ENCODE results near the gene USP7.

Gene USP7

GRCh38 chr16:8910811-8911210 lies 52.9 kb downstream of the USP7 start:
- H3K9me2 ChIP-seq (replicated peaks; ENCODE audit: control insufficient read depth, low read length) = no peaks in the 10 kb centered on the region
- 0 out of 2 replicates have a peak, but pooled peaks cover 5% of the 10 kb centered on the region for H4K20me1 ChIP-seq (ENCODE audit: control insufficient read depth, insufficient read depth, low read depth, low read length)
- H3K4me2 ChIP-seq (ENCODE audit: low read length) = no peak overlapping the region
- no peaks in the 10 kb centered on the region for H3K27me3 ChIP-seq (ENCODE audit: control insufficient read depth, low read length)
- H3K4me1 ChIP-seq (ENCODE audit: control insufficient read depth, low read length) = no peaks in the 10 kb centered on the region
- peaks cover 96% of the 10 kb centered on the region for H3K36me3 ChIP-seq (ENCODE audit: control insufficient read depth, low read length)
- H3F3A ChIP-seq (ENCODE audit: control insufficient read depth, insufficient read depth) = peaks cover 8% of the 10 kb centered on the region; the same call in 1 of the 2 replicates
- TF ChIP-seq CTCF (IDR thresholded peaks at IDR 0.05; ENCODE audit: low read depth, low read length, poor library complexity, severe bottlenecking) = no peak
- TF ChIP-seq EZH2phosphoT487 (IDR thresholded peaks at IDR 0.05; ENCODE audit: borderline replicate concordance, low read length) = no peak
- H3K27ac ChIP-seq (ENCODE audit: low read depth, low read length) = no peak overlapping the region
- H3K4me3 ChIP-seq (ENCODE audit: low read length) = no peak overlapping the region
- H3K9me3 ChIP-seq (ENCODE audit: control insufficient read depth, insufficient read depth, low read length) = no peaks in the 10 kb centered on the region
- H3K79me2 ChIP-seq (ENCODE audit: control insufficient read depth, low read length) = peaks cover 46% of the 10 kb centered on the region

GRCh38 chr16:8908810-8909468 lies 54.8 kb downstream of the USP7 start:
- TF ChIP-seq EZH2phosphoT487 (IDR thresholded peaks at IDR 0.05; ENCODE audit: borderline replicate concordance, low read length) (no peak), CTCF (IDR thresholded peaks at IDR 0.05; ENCODE audit: low read depth, low read length, poor library complexity, severe bottlenecking) (no peak)
- Histone ChIP-seq H3K9me2 (replicated peaks; ENCODE audit: control insufficient read depth, low read length) (no peaks in the 10 kb centered on the region), H3K36me3 (ENCODE audit: control insufficient read depth, low read length) (peaks cover 93% of the 10 kb centered on the region), H3K27ac (ENCODE audit: low read depth, low read length) (no peak overlapping the region), H3K9me3 (ENCODE audit: control insufficient read depth, insufficient read depth, low read length) (no peaks in the 10 kb centered on the region), H4K20me1 (ENCODE audit: control insufficient read depth, insufficient read depth, low read depth, low read length) (0 out of 2 replicates have a peak, but pooled peaks cover 9% of the 10 kb centered on the region), H3K79me2 (ENCODE audit: control insufficient read depth, low read length) (peaks cover 31% of the 10 kb centered on the region), H3K4me3 (ENCODE audit: low read length) (no peak overlapping the region), H3K27me3 (ENCODE audit: control insufficient read depth, low read length) (no peaks in the 10 kb centered on the region), H3F3A (ENCODE audit: control insufficient read depth, insufficient read depth) (peaks cover 5% of the 10 kb centered on the region; the same call in 1 of the 2 replicates), H3K4me2 (ENCODE audit: low read length) (no peak overlapping the region), H3K4me1 (ENCODE audit: control insufficient read depth, low read length) (no peaks in the 10 kb centered on the region)

GRCh38 chr16:8907096-8907495 lies 56.6 kb downstream of the USP7 start:
- peaks cover 18% of the 10 kb centered on the region for H3K79me2 ChIP-seq (ENCODE audit: control insufficient read depth, low read length)
- no peak for TF ChIP-seq CTCF (IDR thresholded peaks at IDR 0.05; ENCODE audit: low read depth, low read length, poor library complexity, severe bottlenecking)
- H3K27me3 ChIP-seq (ENCODE audit: control insufficient read depth, low read length) = no peaks in the 10 kb centered on the region
- H4K20me1 ChIP-seq (ENCODE audit: control insufficient read depth, insufficient read depth, low read depth, low read length) = 0 out of 2 replicates have a peak, but pooled peaks cover 9% of the 10 kb centered on the region
- no peaks in the 10 kb centered on the region for H3K4me1 ChIP-seq (ENCODE audit: control insufficient read depth, low read length)
- H3F3A ChIP-seq (ENCODE audit: control insufficient read depth, insufficient read depth) = peaks cover 5% of the 10 kb centered on the region; the same call in 1 of the 2 replicates
- H3K36me3 ChIP-seq (ENCODE audit: control insufficient read depth, low read length) = peaks cover 94% of the 10 kb centered on the region
- H3K4me3 ChIP-seq (ENCODE audit: low read length) = no peak overlapping the region
- H3K27ac ChIP-seq (ENCODE audit: low read depth, low read length) = no peak overlapping the region
- no peaks in the 10 kb centered on the region for H3K9me3 ChIP-seq (ENCODE audit: control insufficient read depth, insufficient read depth, low read length)
- no peaks in the 10 kb centered on the region for H3K9me2 ChIP-seq (replicated peaks; ENCODE audit: control insufficient read depth, low read length)
- no peak overlapping the region for H3K4me2 ChIP-seq (ENCODE audit: low read length)
